H1 (cell line): ENCODE data around the gene SFMBT2. TPM values are rescaled to one million over a fixed set of nuclear protein-coding genes. Genes with fewer than 3 reads are reported as not detected.

Source experiments
- CTCF ChIA-PET: fragments of 300-600 bp; sonication (Branson Sonifier 250); formaldehyde crosslinking; loops from one replicate; lab custom pipeline; 2021; ENCODE audit not compliant: partially characterized antibody; lab: Charles Lee
- POLR2A ChIA-PET: fragments of 300-600 bp; sonication (Branson Sonifier 250); formaldehyde crosslinking; loops from one replicate; lab custom pipeline; 2021; ENCODE audit warnings: inconsistent platforms; ENCODE audit not compliant: partially characterized antibody; lab: Charles Lee
- DNase-seq, 2 experiments: peaks; one replicate each; pipeline versions ENCODE4 v3.0.0 to v3.0.0-alpha.2; 2010 to 2022; ENCODE audit warnings: low spot score in 2 of 2, low read depth in 1 of 2, mixed read lengths in 1 of 2
- FAIRE-seq: peaks from 2 replicates; lab custom pipeline; 2011; peaks lifted over from hg19 to GRCh38; lab: Jason Lieb, UNC
- H2AFZ ChIP-seq: 2 replicates; pipeline ENCODE4 v1.8.1; 2012; ENCODE audit warnings: low read length, inconsistent platforms
- H2AK5ac ChIP-seq: 2 replicates; pipeline ENCODE4 v1.6.1; 2013; ENCODE audit warnings: low read depth, low read length
- H2BK120ac ChIP-seq: replicated peaks from 2 replicates; pipeline ENCODE3; 2013; ENCODE audit warnings: low read depth, low read length, inconsistent platforms
- H2BK12ac ChIP-seq: 2 replicates; pipeline ENCODE4 v1.6.1; 2013; ENCODE audit warnings: low read depth, low read length
- H2BK15ac ChIP-seq: 2 replicates; pipeline ENCODE4 v1.6.1; 2013; ENCODE audit warnings: low read length
- H2BK20ac ChIP-seq: 2 replicates; pipeline ENCODE4 v1.6.1; 2013; ENCODE audit warnings: low read length
- H2BK5ac ChIP-seq: 2 replicates; pipeline ENCODE4 v1.6.1; 2013; ENCODE audit warnings: low read depth, low read length
- H3K14ac ChIP-seq: 2 replicates; pipeline ENCODE4 v1.6.1; 2013; ENCODE audit warnings: inconsistent platforms; ENCODE audit not compliant: insufficient read length
- H3K18ac ChIP-seq: 2 replicates; pipeline ENCODE4 v1.6.1; 2013; ENCODE audit warnings: low read length; ENCODE audit errors: extremely low read depth
- H3K23ac ChIP-seq: 2 replicates; pipeline ENCODE4 v1.6.1; 2013; ENCODE audit warnings: inconsistent platforms; ENCODE audit not compliant: insufficient read length
- H3K23me2 ChIP-seq: 2 replicates; pipeline ENCODE4 v1.6.1; 2013; ENCODE audit warnings: low read depth, low read length
- H3K27ac ChIP-seq: 2 replicates; pipeline ENCODE4 v1.6.1; 2011; ENCODE audit warnings: low read depth, low read length, inconsistent platforms
- H3K27me3 ChIP-seq, 4 experiments: replicated peaks in 1 of 4; 1 replicate in 1 of 4; 2 replicates in 3 of 4; pipeline versions ENCODE4 v1.6.1 to v1.8.1; 2011 to 2013; ENCODE audit warnings: low read length in 3 of 4, mild to moderate bottlenecking in 3 of 4, inconsistent platforms in 2 of 4, mixed read lengths in 2 of 4, moderate library complexity in 1 of 4; ENCODE audit not compliant: control insufficient read depth in 3 of 4, insufficient read depth in 3 of 4; ENCODE audit errors: extremely low read depth in 1 of 4
- H3K36me3 ChIP-seq, 4 experiments: 2 replicates each; pipeline versions ENCODE4 v1.6.1 to v1.8.1; 2011 to 2013; ENCODE audit warnings: mild to moderate bottlenecking in 4 of 4, low read length in 3 of 4, moderate library complexity in 2 of 4, control low read depth in 1 of 4, inconsistent platforms in 1 of 4; ENCODE audit not compliant: insufficient read depth in 4 of 4, control insufficient read depth in 2 of 4
- H3K4ac ChIP-seq: replicated peaks from 2 replicates; pipeline ENCODE3; 2013; ENCODE audit warnings: low read length, low read depth, mixed read lengths, inconsistent platforms; ENCODE audit not compliant: insufficient read length
- H3K4me1 ChIP-seq, 4 experiments: replicated peaks in 1 of 4; 1 replicate in 1 of 4; 2 replicates in 3 of 4; pipeline versions ENCODE4 v1.6.1 to v1.8.1; 2011 to 2013; ENCODE audit warnings: low read length in 3 of 4, inconsistent platforms in 2 of 4, mixed read lengths in 1 of 4; ENCODE audit not compliant: insufficient read depth in 4 of 4, control insufficient read depth in 3 of 4
- H3K4me2 ChIP-seq, 2 experiments: 2 replicates each; pipeline versions ENCODE4 v1.6.1 to v1.8.1; 2011 to 2013; ENCODE audit warnings: low read depth in 2 of 2, low read length in 2 of 2, control low read depth in 1 of 2, inconsistent platforms in 1 of 2, mild to moderate bottlenecking in 1 of 2; ENCODE audit not compliant: insufficient read depth in 1 of 2
- H3K4me3 ChIP-seq, 4 experiments: fragments of 200-600, 300-600 bp in 1 of 4; sonication (generic), shearing (Covaris generic), sonication (Bioruptor Twin) in 1 of 4; 2 replicates each; pipeline versions ENCODE4 v1.5.1 to v1.8.1; 2011 to 2016; ENCODE audit warnings: low read length in 4 of 4, low read depth in 3 of 4, control low read depth in 2 of 4, inconsistent platforms in 2 of 4, mild to moderate bottlenecking in 2 of 4, mixed read lengths in 1 of 4, moderate library complexity in 1 of 4; ENCODE audit not compliant: insufficient read depth in 2 of 4; ENCODE audit errors: extremely low read depth in 1 of 4
- H3K56ac ChIP-seq: replicated peaks from 2 replicates; pipeline ENCODE3; 2013; ENCODE audit warnings: low read depth, mild to moderate bottlenecking, mixed read lengths, low read length, inconsistent platforms; ENCODE audit not compliant: insufficient read length
- H3K79me1 ChIP-seq: 2 replicates; pipeline ENCODE4 v1.6.1; 2013; ENCODE audit warnings: low read depth, low read length, control low read depth
- H3K79me2 ChIP-seq, 2 experiments: 2 replicates each; pipeline versions ENCODE4 v1.6.1 to v1.8.1; 2012 to 2013; ENCODE audit warnings: low read length in 2 of 2, mild to moderate bottlenecking in 2 of 2, inconsistent platforms in 1 of 2; ENCODE audit not compliant: insufficient read depth in 2 of 2, control insufficient read depth in 1 of 2
- H3K9ac ChIP-seq, 4 experiments: replicated peaks in 1 of 4; 1 replicate in 1 of 4; 2 replicates in 3 of 4; pipeline versions ENCODE4 v1.6.1 to v1.8.1; 2011 to 2013; ENCODE audit warnings: low read depth in 3 of 4, low read length in 3 of 4, control low read depth in 2 of 4, mild to moderate bottlenecking in 2 of 4, moderate library complexity in 2 of 4, inconsistent platforms in 1 of 4; ENCODE audit errors: extremely low read depth in 1 of 4
- H3K9me3 ChIP-seq, 2 experiments: 2 replicates each; pipeline versions ENCODE4 v1.6.1 to v1.8.1; 2012 to 2013; ENCODE audit warnings: mild to moderate bottlenecking in 2 of 2, moderate library complexity in 2 of 2, control low read depth in 1 of 2, inconsistent platforms in 1 of 2, low read depth in 1 of 2, low read length in 1 of 2, mixed read lengths in 1 of 2; ENCODE audit not compliant: insufficient read depth in 2 of 2
- H4K20me1 ChIP-seq, 2 experiments: replicated peaks in 1 of 2; 2 replicates each; pipeline versions ENCODE3 to v1.8.1; 2011 to 2013; ENCODE audit warnings: inconsistent platforms in 2 of 2, low read length in 2 of 2, mild to moderate bottlenecking in 1 of 2; ENCODE audit not compliant: insufficient read depth in 2 of 2, control insufficient read depth in 1 of 2
- H4K5ac ChIP-seq: 2 replicates; pipeline ENCODE4 v1.6.1; 2013; ENCODE audit warnings: low read length, low read depth, mixed read lengths, inconsistent platforms; ENCODE audit not compliant: insufficient read length
- H4K8ac ChIP-seq: 2 replicates; pipeline ENCODE4 v1.8.0; 2013; ENCODE audit warnings: mild to moderate bottlenecking, moderate library complexity, low read length, inconsistent platforms; ENCODE audit not compliant: insufficient read depth; ENCODE audit errors: extremely low read depth
- H4K91ac ChIP-seq: replicated peaks from 2 replicates; pipeline ENCODE3; 2013; ENCODE audit warnings: low read length, mixed read lengths, inconsistent platforms; ENCODE audit not compliant: insufficient read length
- SP4 ChIP-seq: IDR thresholded peaks from 2 replicates; pipeline ENCODE4 v1.6.1; 2012; ENCODE audit warnings: low read length, inconsistent platforms
- TCF12 ChIP-seq: IDR thresholded peaks from 2 replicates; pipeline ENCODE4 v1.6.1; 2011; ENCODE audit warnings: low read depth, mild to moderate bottlenecking, low read length
- WGBS, 2 experiments: shearing (Covaris generic) in 1 of 2; methylation state at CpG; one replicate each; pipeline versions ENCODE4 v1.1.6 to v1.1.7; 2013 to 2015; ENCODE audit warnings: low lambda C conversion rate in 2 of 2, mixed read lengths in 2 of 2, inconsistent platforms in 1 of 2, low coverage in 1 of 2, missing lambda C conversion rate in 1 of 2; ENCODE audit not compliant: insufficient replicate concordance in 2 of 2, insufficient coverage in 1 of 2, insufficient read length in 1 of 2; ENCODE audit errors: extremely low coverage in 1 of 2, missing lambda C conversion rate in 1 of 2; 5-methylcytosine and 5-hydroxymethylcytosine counted together
- polyA plus RNA-seq, 7 experiments: library from polyadenylated mRNA; depleted of rRNA in 3 of 7; stranded (reverse) in 5 of 7; unstranded in 2 of 7; fragments of >200 nt in 5 of 7; fragments of 200-250 nt in 2 of 7; gene quantifications; 1 replicate in 5 of 7; 2 replicates in 1 of 7; 4 replicates in 1 of 7; pipeline versions ENCODE4 v1.2.1 to v1.2.3, GENCODE V29; 2011 to 2013; ENCODE audit warnings: missing spikeins in 2 of 7, mixed read lengths in 2 of 7
- total RNA-seq: library from RNA; stranded (reverse); fragmentation: NEBNext Ultra II Directional; extraction: Animal tissue kit (Norgen Biotek cat#: 25700); gene quantifications from 2 replicates; pipeline ENCODE4 v1.2.1, GENCODE V29; 2021

The SFMBT2 gene
- total and polyA plus RNA-seq, 2 of the 8 experiments (the other 6 are each of a cell fraction or from before 2014, with no cell fraction given): 2.9 to 11.0 TPM

GRCh38 chr10:7363700-7364099 is 47.1 kb downstream of the SFMBT2 start:
- Histone ChIP-seq H3K9ac (no peak overlapping the region), H3K56ac (no peak overlapping the region), H3K4me2 (no peak overlapping the region), H3K4me1 (peaks cover 0 to 2% (median 0%) of the 10 kb centered on the region in 4 experiments; a peak in 2 of 7 replicates), H3K23me2 (no peaks in the 10 kb centered on the region), H3K4ac (no peak overlapping the region), H3K79me1 (no peaks in the 10 kb centered on the region; the same call in 1 of the 2 replicates), H3K27me3 (no peaks in the 10 kb centered on the region), H2BK15ac (no peak overlapping the region), H4K8ac (no peak overlapping the region), H2BK5ac (no peak overlapping the region), H3K18ac (no peak overlapping the region), H2AFZ (no peak overlapping the region), H2AK5ac (no peak overlapping the region), H3K4me3 (no peak overlapping the region), H3K23ac (no peak overlapping the region), H2BK12ac (no peak overlapping the region), H4K91ac (no peak overlapping the region), H3K79me2 (no peaks in the 10 kb centered on the region; a peak in 1 of 4 replicates), H2BK120ac (no peak overlapping the region), H3K36me3 (peaks cover 4 to 38% (median 15%) of the 10 kb centered on the region in 4 experiments; a peak in 7 of 8 replicates), H4K5ac (no peak overlapping the region), H3K14ac (no peak overlapping the region), H4K20me1 (peaks cover 0 to 3% of the 10 kb centered on the region in 2 experiments), H2BK20ac (no peak overlapping the region), H3K27ac (no peak overlapping the region), H3K9me3 (peaks cover 11 to 20% of the 10 kb centered on the region in 2 experiments)
- ChIA-PET CTCF (interaction anchor here (1.7 kb wide), 1 partner anchor 12 kb away, joined by 6 read pairs; no protein-coding TSS in a partner anchor), POLR2A (no interaction called here)
- FAIRE-seq: no peak
- 96% methylated on average over 6 of the region's 6 CpGs; no CpG with 5 or more reads in 1 of the 2 experiments for WGBS, 2 experiments
- DNase-seq: no peak
- TF ChIP-seq SP4: no peak
- TF ChIP-seq TCF12: no peak
